ENCODE results near the gene GAS6.

- TF ChIP-seq CTCF (IDR thresholded peaks at IDR 0.05) = no peak
- TF ChIP-seq POLR2A (IDR thresholded peaks at IDR 0.05) = no peak
Observed at GRCh38 chr13:113874579-113875428, 10.9 kb upstream of the GAS6 start.

All from adrenal gland (tissue), 5 donors.